Sigmoid colon (tissue), 7 donors: ENCODE data around the gene LIMS2. TPM values are rescaled to one million over a fixed set of nuclear protein-coding genes. Genes with fewer than 3 reads are reported as not detected.
A peak's percentile ranks its signal among the peaks of the same experiment; 100 is the strongest.

Source experiments
- DNase-seq: peaks from one replicate; pipeline ENCODE4 v3.0.0-alpha.2; 2019
- H3K27ac ChIP-seq, 4 donors: fragments of 200-600 bp; sonication (generic); one replicate each; pipeline ENCODE4 v1.5.1; 2016 to 2019; ENCODE audit warnings: mild to moderate bottlenecking in 1 of 4
- H3K27me3 ChIP-seq, 3 donors: fragments of 200-600 bp; sonication (generic); one replicate each; pipeline ENCODE4 v1.5.1; 2019; ENCODE audit warnings: mild to moderate bottlenecking in 1 of 3
- H3K36me3 ChIP-seq, 4 donors: fragments of 200-600 bp; sonication (generic); one replicate each; pipeline ENCODE4 v1.5.1; 2016 to 2019
- H3K4me1 ChIP-seq, 4 donors: fragments of 200-600 bp; sonication (generic); one replicate each; pipeline ENCODE4 v1.5.1; 2017 to 2019
- H3K4me3 ChIP-seq, 4 donors: fragments of 200-600 bp; sonication (generic); one replicate each; pipeline ENCODE4 v1.5.1; 2017 to 2019; ENCODE audit warnings: mild to moderate bottlenecking in 2 of 4, moderate library complexity in 1 of 4
- H3K9me3 ChIP-seq, 4 donors: fragments of 200-600 bp in 3 of 4; sonication (generic) in 3 of 4; one replicate each; pipeline versions ENCODE4 v1.5.1 to v1.6.1; 2013 to 2019
- EP300 ChIP-seq, 4 donors: sonication (generic); formaldehyde crosslinking; IDR thresholded peaks; one replicate each; pipeline ENCODE4 v1.6.1; 2017; ENCODE audit warnings: antibody characterized with exemption in 4 of 4
- POLR2A ChIP-seq, 2 donors: fragments of 450-650 bp; IDR thresholded peaks; one replicate each; pipeline ENCODE4 v1.6.1; 2016; ENCODE audit warnings: antibody characterized with exemption in 2 of 2, mild to moderate bottlenecking in 2 of 2, moderate library complexity in 2 of 2
- POLR2AphosphoS5 ChIP-seq, 4 donors: sonication (generic); formaldehyde crosslinking; IDR thresholded peaks; one replicate each; pipeline ENCODE4 v1.6.1; 2017; ENCODE audit warnings: antibody characterized with exemption in 4 of 4
- WGBS, 2 donors: extraction: QIAGEN DNeasy Blood & Tissue Kit; methylation state at CpG; one replicate each; pipeline ENCODE4 v1.1.7; 2013; 5-methylcytosine and 5-hydroxymethylcytosine counted together
- intact Hi-C: fragments of 100-400 bp; cut with DNase I; formaldehyde crosslinking; loops from one replicate; pipeline ENCODE4 v1.15.1; 2023
- polyA plus RNA-seq, 3 donors: library from polyadenylated mRNA; stranded (reverse); fragments of 200-250 nt; gene quantifications; one replicate each; pipeline ENCODE4 v1.2.3, GENCODE V29; 2013
- total RNA-seq, 4 donors: library from RNA; depleted of rRNA; stranded (reverse); fragments of >200 nt; gene quantifications; one replicate each; pipeline ENCODE4 v1.1.0, GENCODE V29; 2016
- TF ChIP-seq, protein P1 (sequence below), 4 experiments: fragments of 450-650 bp in 3 of 4; fragments of 200-600 bp in 1 of 4; IDR thresholded peaks; one replicate each; pipeline ENCODE4 v1.5.1; 2016 to 2019; ENCODE audit warnings: antibody characterized with exemption in 4 of 4, mild to moderate bottlenecking in 3 of 4, moderate library complexity in 2 of 4
- donor health status: healthy with polysubstance abuse.
- donor health status: Bipolar disorder and iron deficiency.
- donor health status: healthy.

Gene LIMS2
- 100 to 1,000 TPM; 125 to 357 (median 195) TPM for total RNA-seq
- polyA plus RNA-seq: 10 to 100 TPM in 2 of 3 donors, 1 to 10 TPM in 1; 3.2 to 40.6 (median 17.4) TPM

DNA sequence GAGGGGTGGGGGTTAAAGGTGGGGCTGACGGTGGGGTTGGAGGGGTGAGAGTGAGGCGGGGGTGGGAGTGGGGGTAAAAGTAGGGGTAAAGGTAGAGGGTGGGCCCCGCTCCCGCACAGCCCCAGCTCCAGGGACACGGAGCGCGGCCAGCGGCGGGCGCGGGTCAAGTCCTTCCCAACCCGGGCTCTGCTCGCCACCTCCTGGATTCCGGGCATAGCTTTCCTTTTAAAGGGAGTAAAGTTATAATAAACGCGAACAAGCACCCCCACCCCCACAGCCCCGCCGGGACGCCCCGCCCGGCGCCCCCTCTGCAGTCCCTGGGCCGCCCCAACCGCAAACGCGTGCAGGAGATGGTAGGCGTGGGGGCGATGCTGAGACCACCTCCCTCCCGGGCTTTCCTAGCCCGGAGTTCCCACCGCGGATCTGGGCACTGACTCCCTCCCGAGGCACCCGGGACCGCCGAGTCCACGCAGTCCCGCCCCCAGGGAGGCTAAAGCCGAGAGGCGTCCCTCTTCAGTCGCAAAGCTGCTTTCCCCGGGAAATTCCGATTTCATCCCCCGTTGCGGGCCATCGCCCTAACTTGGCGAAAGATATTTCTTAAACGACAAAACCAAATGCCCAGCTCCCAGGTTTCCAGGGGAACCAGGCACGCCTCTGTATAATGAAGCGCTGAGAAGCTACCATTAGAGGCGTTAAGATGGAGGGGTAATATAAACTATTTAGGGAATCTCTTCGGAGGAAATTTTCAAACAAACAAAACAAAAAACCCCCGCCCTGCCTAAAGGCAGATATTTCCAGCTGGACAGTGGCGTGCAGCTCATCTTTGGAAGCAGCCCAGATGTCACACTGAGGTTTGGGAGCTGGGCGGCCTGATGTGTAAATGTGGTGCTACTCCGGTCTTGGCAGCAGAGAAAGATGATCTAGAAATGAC lies at the start of gene LIMS2:
Gene LIMS2, minus strand, starts transcription at position 200 of the 931 bp plus-strand sequence. CDS start 506 bp downstream, outside the sequence.
- Histone ChIP-seq H3K36me3 (no peaks in the 10 kb centered on the region), H3K27ac (peak within 1 kb of the TSS; percentile 96 to 97 (median 97)), H3K27me3 (no peaks in the 10 kb centered on the region), H3K9me3 (no peaks in the 10 kb centered on the region), H3K4me3 (peak within 1 kb of the TSS; percentile 77 to 90 (median 84)), H3K4me1 (peaks cover 0 to 72% (median 54%) of the 10 kb centered on the region in 4 donors)
- WGBS, 2 donors: 5 to 7% methylated on average over 56 of the region's 56 CpGs
- peak; percentile 87 for DNase-seq
- intact Hi-C loops: loop anchor here (2.0 kb wide), 1 partner anchor 23 kb away; no protein-coding TSS in a partner anchor
- TF ChIP-seq POLR2A (IDR thresholded peaks at IDR 0.05) (no peak), EP300 (IDR thresholded peaks at IDR 0.05) (peak in 1 of 4 donors; percentile 6), POLR2AphosphoS5 (IDR thresholded peaks at IDR 0.05) (peak; percentile 29 to 75 (median 42))
- TF ChIP-seq, protein P1, sequence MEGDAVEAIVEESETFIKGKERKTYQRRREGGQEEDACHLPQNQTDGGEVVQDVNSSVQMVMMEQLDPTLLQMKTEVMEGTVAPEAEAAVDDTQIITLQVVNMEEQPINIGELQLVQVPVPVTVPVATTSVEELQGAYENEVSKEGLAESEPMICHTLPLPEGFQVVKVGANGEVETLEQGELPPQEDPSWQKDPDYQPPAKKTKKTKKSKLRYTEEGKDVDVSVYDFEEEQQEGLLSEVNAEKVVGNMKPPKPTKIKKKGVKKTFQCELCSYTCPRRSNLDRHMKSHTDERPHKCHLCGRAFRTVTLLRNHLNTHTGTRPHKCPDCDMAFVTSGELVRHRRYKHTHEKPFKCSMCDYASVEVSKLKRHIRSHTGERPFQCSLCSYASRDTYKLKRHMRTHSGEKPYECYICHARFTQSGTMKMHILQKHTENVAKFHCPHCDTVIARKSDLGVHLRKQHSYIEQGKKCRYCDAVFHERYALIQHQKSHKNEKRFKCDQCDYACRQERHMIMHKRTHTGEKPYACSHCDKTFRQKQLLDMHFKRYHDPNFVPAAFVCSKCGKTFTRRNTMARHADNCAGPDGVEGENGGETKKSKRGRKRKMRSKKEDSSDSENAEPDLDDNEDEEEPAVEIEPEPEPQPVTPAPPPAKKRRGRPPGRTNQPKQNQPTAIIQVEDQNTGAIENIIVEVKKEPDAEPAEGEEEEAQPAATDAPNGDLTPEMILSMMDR (IDR thresholded peaks at IDR 0.05): no peak

GRCh38 chr2:127722807-127723206 lies 47.5 kb upstream of the LIMS2 start:
- Histone ChIP-seq H3K36me3 (peaks cover 15 to 62% (median 43%) of the 10 kb centered on the region in 4 donors), H3K4me1 (no peaks in the 10 kb centered on the region), H3K27me3 (no peaks in the 10 kb centered on the region), H3K27ac (no peak overlapping the region), H3K4me3 (no peak overlapping the region), H3K9me3 (no peaks in the 10 kb centered on the region)
- WGBS, 2 donors: 94 to 95% methylated on average over 3 of the region's 3 CpGs
- DNase-seq: no peak
- intact Hi-C loops: no loop called here
- no peak for TF ChIP-seq POLR2A (IDR thresholded peaks at IDR 0.05)
- no peak for TF ChIP-seq EP300 (IDR thresholded peaks at IDR 0.05)
- TF ChIP-seq POLR2AphosphoS5 (IDR thresholded peaks at IDR 0.05): no peak
- TF ChIP-seq, protein P1 (IDR thresholded peaks at IDR 0.05): no peak

DNA sequence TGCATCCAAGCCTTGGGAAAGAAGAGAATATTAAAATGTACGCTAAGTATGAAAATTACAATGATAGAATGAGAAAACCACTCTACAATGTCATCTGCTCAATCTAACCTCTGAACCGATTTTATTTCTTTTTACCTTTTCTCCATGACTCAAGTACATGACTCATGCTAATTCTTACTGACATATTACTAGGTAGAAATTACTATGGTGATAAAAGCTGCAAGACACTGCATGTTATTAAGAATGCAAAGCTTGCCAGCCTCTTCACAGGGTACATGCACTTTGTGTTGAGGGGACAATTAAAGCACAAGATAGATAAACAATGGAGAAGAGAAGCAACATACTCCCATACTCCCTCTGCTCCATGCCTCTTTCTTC lies 46.6 kb upstream of the LIMS2 start:
- no peaks in the 10 kb centered on the region for H3K9me3 ChIP-seq
- intact Hi-C loops: no loop called here
- peaks cover 15 to 65% (median 44%) of the 10 kb centered on the region in 4 donors for H3K36me3 ChIP-seq
- H3K4me1 ChIP-seq: no peaks in the 10 kb centered on the region
- no peaks in the 10 kb centered on the region for H3K27me3 ChIP-seq
- H3K27ac ChIP-seq: no peak overlapping the region
- H3K4me3 ChIP-seq: no peak overlapping the region
- WGBS, 2 donors: 95 to 96% methylated on average over 2 of the region's 2 CpGs
- no peak for DNase-seq
- TF ChIP-seq POLR2A (IDR thresholded peaks at IDR 0.05) (no peak), POLR2AphosphoS5 (IDR thresholded peaks at IDR 0.05) (no peak), EP300 (IDR thresholded peaks at IDR 0.05) (no peak)
- TF ChIP-seq, protein P1 (IDR thresholded peaks at IDR 0.05): no peak

- intact Hi-C loops: no loop called here
Observed at GRCh38 chr2:127721311-127721977, 46.1 kb upstream of the LIMS2 start.

More at GRCh38 chr2:127721311-127721977, 46.1 kb upstream of the LIMS2 start:
- 87 to 90% methylated on average over 6 of the region's 6 CpGs for WGBS, 2 donors
- TF ChIP-seq EP300 (IDR thresholded peaks at IDR 0.05): no peak
- no peak for TF ChIP-seq POLR2AphosphoS5 (IDR thresholded peaks at IDR 0.05)
- TF ChIP-seq, protein P1 (IDR thresholded peaks at IDR 0.05): no peak
- TF ChIP-seq POLR2A (IDR thresholded peaks at IDR 0.05): no peak
- H3K4me1 ChIP-seq: no peaks in the 10 kb centered on the region
- peaks cover 15 to 70% (median 49%) of the 10 kb centered on the region in 4 donors for H3K36me3 ChIP-seq
- DNase-seq: no peak
- H3K4me3 ChIP-seq: no peak overlapping the region
- no peak overlapping the region for H3K27ac ChIP-seq
- no peaks in the 10 kb centered on the region for H3K27me3 ChIP-seq
- H3K9me3 ChIP-seq: no peaks in the 10 kb centered on the region
